Kidney (tissue), 14 donors: ENCODE results near the gene PPAN. TPM values are rescaled to one million over a fixed set of nuclear protein-coding genes. Genes with fewer than 3 reads are reported as not detected.

Experiments
- DNase-seq, 5 donors: peaks; one replicate each; pipeline ENCODE4 v3.0.0-alpha.2; 2013 to 2020
- FAIRE-seq: peaks from 2 replicates; lab custom pipeline; 2012; peaks lifted over from hg19 to GRCh38; lab: Jason Lieb, UNC
- H3K27ac ChIP-seq, 2 donors: one replicate each; pipeline ENCODE4 v1.7.0; 2013; ENCODE audit warnings: low read depth in 2 of 2, low read length in 2 of 2, inconsistent platforms in 1 of 2
- H3K27me3 ChIP-seq: one replicate; pipeline ENCODE4 v1.7.1; 2013; ENCODE audit warnings: low read length, inconsistent platforms; ENCODE audit not compliant: control insufficient read depth, insufficient read depth
- H3K36me3 ChIP-seq, 3 donors: one replicate each; pipeline versions ENCODE4 v1.7.0 to v1.7.1; 2013; ENCODE audit warnings: low read length in 3 of 3, control low read depth in 1 of 3, inconsistent platforms in 1 of 3; ENCODE audit not compliant: insufficient read depth in 3 of 3, control insufficient read depth in 2 of 3
- H3K4me1 ChIP-seq, 3 donors: one replicate each; pipeline versions ENCODE4 v1.7.0 to v1.7.1; 2013; ENCODE audit warnings: low read length in 3 of 3, inconsistent platforms in 1 of 3, low read depth in 1 of 3; ENCODE audit not compliant: control insufficient read depth in 2 of 3, insufficient read depth in 2 of 3
- H3K4me3 ChIP-seq, 3 donors: one replicate each; pipeline versions ENCODE4 v1.7.0 to v1.8.1; 2013; ENCODE audit warnings: low read length in 3 of 3, control low read depth in 1 of 3, inconsistent platforms in 1 of 3
- H3K9ac ChIP-seq, 3 donors: one replicate each; pipeline versions ENCODE4 v1.7.0 to v1.7.1; 2013; ENCODE audit warnings: low read length in 3 of 3, control low read depth in 1 of 3, inconsistent platforms in 1 of 3
- H3K9me3 ChIP-seq, 3 donors: one replicate each; pipeline versions ENCODE4 v1.7.0 to v1.7.1; 2013; ENCODE audit warnings: low read length in 3 of 3, control low read depth in 1 of 3, inconsistent platforms in 1 of 3; ENCODE audit not compliant: control insufficient read depth in 2 of 3, insufficient read depth in 1 of 3
- intact Hi-C: fragments of 100-400 bp; cut with DNase I; formaldehyde crosslinking; loops from one replicate; pipeline ENCODE4 v1.11.1; 2022
- polyA plus RNA-seq: library from polyadenylated mRNA; stranded (reverse); fragments of 350-450 nt; fragmentation: Illumina TruSeq; extraction: RNeasy Lipid Tissue Mini Kit (QIAGEN cat#74804); gene quantifications from one replicate; pipeline ENCODE4 v1.2.3, GENCODE V29; 2014; ENCODE audit warnings: low read depth, low replicate concordance; ENCODE audit not compliant: insufficient read depth
- total RNA-seq: library from RNA; stranded (reverse); fragmentation: NEBNext Ultra II Directional; extraction: Animal tissue kit (Norgen Biotek cat#: 25700); gene quantifications from one replicate; pipeline ENCODE4 v1.2.1, GENCODE V29; 2021
- TF ChIP-seq, protein P1 (sequence below): IDR thresholded peaks from 3 replicates; pipeline ENCODE4 v1.5.1; 2012; ENCODE audit warnings: mild to moderate bottlenecking, moderate library complexity, borderline replicate concordance; ENCODE audit not compliant: insufficient read depth; ENCODE audit errors: extremely low read depth
- donor health status: control.
- donor health status: control.
- donor health status: control.
- donor health status: control.
- donor health status: control.
- donor health status: DM: yes; HTN: yes; CAD: no.
- donor health status: Normal renal cell carcinoma (clear cell type).

PPAN gene
- total and polyA plus RNA-seq, 2 donors from 2014 or later = 25.2 to 43.2 TPM

DNA sequence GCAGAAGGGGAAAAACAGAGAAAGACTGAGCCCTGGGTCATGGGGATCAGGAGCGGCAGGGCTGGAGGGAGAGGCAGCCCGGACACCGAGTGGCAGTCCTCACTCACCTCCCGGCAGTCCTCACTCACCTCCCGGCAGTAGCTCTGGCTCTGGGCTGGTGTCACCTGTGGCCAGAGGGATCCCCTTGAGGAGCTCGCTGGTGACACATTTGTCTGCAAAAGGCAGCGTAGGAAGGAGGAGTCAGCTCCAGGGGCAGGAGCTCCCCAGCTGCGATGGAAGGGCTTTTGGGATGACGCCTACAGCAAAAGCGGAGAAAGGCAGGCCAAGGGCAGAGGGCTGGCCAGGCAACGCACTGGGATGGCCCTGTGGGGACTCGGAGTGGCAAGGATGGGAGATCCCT, 12.8 kb downstream of the PPAN start:
- Histone ChIP-seq H3K36me3 (peaks cover 0 to 17% (median 2%) of the 10 kb centered on the region in 3 donors), H3K27ac (no peak overlapping the region), H3K9ac (peak overlapping the region; percentile 69 to 96 (median 83)), H3K9me3 (no peaks in the 10 kb centered on the region), H3K27me3 (no peaks in the 10 kb centered on the region), H3K4me3 (peak overlapping the region; percentile 82 to 93 (median 92)), H3K4me1 (peaks cover 0 to 9% (median 0%) of the 10 kb centered on the region in 3 donors)
- FAIRE-seq = no peak
- intact Hi-C loops = no loop called here
- DNase-seq = no peak
- TF ChIP-seq, protein P1, sequence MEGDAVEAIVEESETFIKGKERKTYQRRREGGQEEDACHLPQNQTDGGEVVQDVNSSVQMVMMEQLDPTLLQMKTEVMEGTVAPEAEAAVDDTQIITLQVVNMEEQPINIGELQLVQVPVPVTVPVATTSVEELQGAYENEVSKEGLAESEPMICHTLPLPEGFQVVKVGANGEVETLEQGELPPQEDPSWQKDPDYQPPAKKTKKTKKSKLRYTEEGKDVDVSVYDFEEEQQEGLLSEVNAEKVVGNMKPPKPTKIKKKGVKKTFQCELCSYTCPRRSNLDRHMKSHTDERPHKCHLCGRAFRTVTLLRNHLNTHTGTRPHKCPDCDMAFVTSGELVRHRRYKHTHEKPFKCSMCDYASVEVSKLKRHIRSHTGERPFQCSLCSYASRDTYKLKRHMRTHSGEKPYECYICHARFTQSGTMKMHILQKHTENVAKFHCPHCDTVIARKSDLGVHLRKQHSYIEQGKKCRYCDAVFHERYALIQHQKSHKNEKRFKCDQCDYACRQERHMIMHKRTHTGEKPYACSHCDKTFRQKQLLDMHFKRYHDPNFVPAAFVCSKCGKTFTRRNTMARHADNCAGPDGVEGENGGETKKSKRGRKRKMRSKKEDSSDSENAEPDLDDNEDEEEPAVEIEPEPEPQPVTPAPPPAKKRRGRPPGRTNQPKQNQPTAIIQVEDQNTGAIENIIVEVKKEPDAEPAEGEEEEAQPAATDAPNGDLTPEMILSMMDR = no peak

DNA sequence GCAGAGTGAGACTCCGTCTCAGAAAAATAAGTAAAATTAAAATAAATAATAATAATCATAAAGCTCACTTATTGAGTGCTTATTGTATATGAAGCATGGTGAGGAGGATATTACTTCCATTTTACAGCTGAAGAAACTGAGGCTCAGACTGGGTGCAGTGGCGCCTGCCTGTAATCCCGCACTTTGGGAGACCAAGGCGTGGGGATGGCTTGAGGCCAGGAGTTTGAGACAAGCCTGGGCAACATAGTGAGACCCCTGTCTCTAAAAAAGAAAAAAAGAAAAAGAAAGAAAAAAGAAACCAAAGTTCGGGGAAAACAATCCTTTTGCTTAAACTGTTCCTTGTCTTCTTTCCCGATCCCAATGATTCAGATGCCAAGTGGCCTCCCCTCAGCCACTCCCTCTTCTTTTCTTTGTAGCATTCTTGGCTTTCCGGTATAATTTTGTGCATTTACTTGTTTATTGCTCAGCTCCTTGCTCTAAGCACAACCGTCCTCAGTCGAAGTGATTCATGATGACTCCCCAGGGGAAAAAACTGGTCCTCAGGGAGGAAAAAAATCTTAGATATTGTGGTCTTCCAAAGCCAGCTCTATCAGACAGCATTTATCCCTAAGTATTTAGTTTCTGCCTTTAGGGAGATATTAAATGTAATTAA, 14.5 kb downstream of the PPAN start:
- DNase-seq (no peak), FAIRE-seq (no peak)
- no peak overlapping the region for H3K27ac ChIP-seq
- no peak overlapping the region for H3K9ac ChIP-seq
- H3K9me3 ChIP-seq = no peaks in the 10 kb centered on the region
- peaks cover 0 to 9% (median 0%) of the 10 kb centered on the region in 3 donors for H3K4me1 ChIP-seq
- intact Hi-C loops = no loop called here
- no peak overlapping the region for H3K4me3 ChIP-seq
- peaks cover 0 to 17% (median 0%) of the 10 kb centered on the region in 3 donors for H3K36me3 ChIP-seq
- no peaks in the 10 kb centered on the region for H3K27me3 ChIP-seq
- TF ChIP-seq, protein P1 = no peak

DNA sequence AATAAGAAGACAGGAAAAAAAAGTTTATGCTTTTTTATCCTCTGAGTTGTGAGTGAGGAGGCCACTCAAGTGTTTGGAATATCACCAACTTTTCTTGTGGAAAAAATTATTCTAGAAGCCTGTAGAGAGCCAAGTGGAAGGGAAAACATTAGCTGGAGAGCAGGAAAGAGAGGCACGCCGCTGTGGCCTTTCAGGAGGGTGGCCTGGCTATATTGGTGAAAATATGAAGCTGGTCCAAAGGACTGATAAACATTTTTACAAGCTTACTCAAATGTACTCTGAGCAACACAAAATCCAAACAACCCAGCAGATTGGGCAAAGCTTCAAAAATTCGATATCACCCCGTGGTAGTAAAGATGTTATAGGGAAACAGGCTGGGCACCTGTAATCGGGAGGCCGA, 15.9 kb downstream of the PPAN start:
- Histone ChIP-seq H3K27ac (no peak overlapping the region), H3K36me3 (peaks cover 0 to 8% (median 0%) of the 10 kb centered on the region in 3 donors)

More for the DNA sequence above, 15.9 kb downstream of the PPAN start:
- H3K27me3 ChIP-seq = no peaks in the 10 kb centered on the region
- intact Hi-C loops = no loop called here
- H3K9me3 ChIP-seq = no peaks in the 10 kb centered on the region
- TF ChIP-seq, protein P1 = no peak
- H3K4me3 ChIP-seq = no peak overlapping the region
- no peak for DNase-seq
- no peak overlapping the region for H3K9ac ChIP-seq
- H3K4me1 ChIP-seq = peaks cover 0 to 9% (median 0%) of the 10 kb centered on the region in 3 donors
- no peak for FAIRE-seq
